Ishikawa (cell line): Measurements from ENCODE around the gene PDP2.

Source experiments
- CEBPB ChIP-seq: IDR thresholded peaks from 2 replicates; pipeline ENCODE4 v1.6.1; 2012
- CREB1 ChIP-seq: IDR thresholded peaks from 2 replicates; pipeline ENCODE4 v1.6.1; 2012; ENCODE audit warnings: low read depth
- EGR1 ChIP-seq: IDR thresholded peaks from 2 replicates; pipeline ENCODE4 v1.6.1; 2012
- EP300 ChIP-seq: IDR thresholded peaks from 2 replicates; pipeline ENCODE4 v1.6.1; 2012; ENCODE audit warnings: borderline replicate concordance
- FOXM1 ChIP-seq: IDR thresholded peaks from 2 replicates; pipeline ENCODE4 v1.6.1; 2012; ENCODE audit warnings: low read depth, borderline replicate concordance
- MAX ChIP-seq: IDR thresholded peaks from 2 replicates; pipeline ENCODE4 v1.6.1; 2012
- NFIC ChIP-seq: IDR thresholded peaks from 2 replicates; pipeline ENCODE4 v1.6.1; 2012
- RAD21 ChIP-seq: IDR thresholded peaks from 2 replicates; pipeline ENCODE4 v1.6.1; 2012; ENCODE audit warnings: low read depth
- REST ChIP-seq: IDR thresholded peaks from 2 replicates; pipeline ENCODE4 v1.6.1; 2012; ENCODE audit warnings: low read depth, mild to moderate bottlenecking
- TAF1 ChIP-seq: IDR thresholded peaks from 2 replicates; pipeline ENCODE4 v1.6.1; 2012; ENCODE audit warnings: low read depth, mild to moderate bottlenecking
- TCF12 ChIP-seq: IDR thresholded peaks from 2 replicates; pipeline ENCODE4 v1.6.1; 2012; ENCODE audit warnings: low read depth
- TEAD4 ChIP-seq: IDR thresholded peaks from 2 replicates; pipeline ENCODE4 v1.6.1; 2012
- USF1 ChIP-seq: IDR thresholded peaks from 2 replicates; pipeline ENCODE4 v1.6.1; 2012
- YY1 ChIP-seq: IDR thresholded peaks from 2 replicates; pipeline ENCODE4 v1.6.1; 2012; ENCODE audit warnings: low read depth
- ZBTB7A ChIP-seq: IDR thresholded peaks from 2 replicates; pipeline ENCODE4 v1.6.1; 2012; ENCODE audit warnings: low read depth

PDP2 gene

GRCh38 chr16:66937725-66938337 is 57.5 kb downstream of the PDP2 start:
- TF ChIP-seq TEAD4 (no peak), CEBPB (no peak), YY1 (no peak), ZBTB7A (no peak), MAX (no peak), TAF1 (no peak), TCF12 (no peak), RAD21 (no peak), NFIC (no peak), EP300 (no peak), REST (no peak), FOXM1 (no peak)

- TF ChIP-seq CEBPB (no peak), TCF12 (no peak), EP300 (no peak), USF1 (no peak), REST (no peak), FOXM1 (no peak), CREB1 (no peak), EGR1 (no peak), ZBTB7A (no peak), NFIC (no peak), YY1 (no peak), RAD21 (no peak), TEAD4 (no peak), MAX (no peak), TAF1 (no peak)
Measured at GRCh38 chr16:66939366-66939765, 59.1 kb downstream of the PDP2 start.

GRCh38 chr16:66940236-66940635 is 59.9 kb downstream of the PDP2 start:
- TF ChIP-seq YY1 (no peak), MAX (no peak), FOXM1 (no peak), ZBTB7A (no peak), EGR1 (no peak), TCF12 (no peak), REST (no peak), RAD21 (no peak), EP300 (no peak), NFIC (no peak)
